Mesendoderm (in vitro differentiated cells): Measurements from ENCODE around the gene RAB29.

ENCODE experiments used
- DNase-seq: peaks from one replicate; pipeline ENCODE4 v3.0.0; 2013
- H2AK5ac ChIP-seq: 2 replicates; pipeline ENCODE4 v1.6.1; 2013; ENCODE audit warnings: low read length, inconsistent platforms
- H2BK120ac ChIP-seq: 2 replicates; pipeline ENCODE4 v1.6.1; 2013; ENCODE audit warnings: low read depth, mild to moderate bottlenecking, low read length, moderate library complexity, mixed read lengths
- H2BK15ac ChIP-seq: replicated peaks from 2 replicates; pipeline ENCODE4 v1.6.1; 2013; ENCODE audit warnings: low read depth, mild to moderate bottlenecking, moderate library complexity
- H2BK5ac ChIP-seq: 2 replicates; pipeline ENCODE4 v1.6.1; 2013; ENCODE audit warnings: low read length, inconsistent platforms
- H3K18ac ChIP-seq: 2 replicates; pipeline ENCODE4 v1.6.1; 2013; ENCODE audit warnings: mild to moderate bottlenecking, low read length, mixed read lengths
- H3K23ac ChIP-seq: one replicate; pipeline ENCODE4 v1.6.1; 2013; ENCODE audit warnings: low read length
- H3K27ac ChIP-seq: 2 replicates; pipeline ENCODE4 v1.5.1; 2013; ENCODE audit warnings: low read depth, mild to moderate bottlenecking, inconsistent platforms, low read length, moderate library complexity
- H3K27me3 ChIP-seq: 2 replicates; pipeline ENCODE4 v1.6.1; 2013; ENCODE audit warnings: low read length, control low read depth, mild to moderate bottlenecking, inconsistent platforms; ENCODE audit not compliant: insufficient read depth, poor library complexity
- H3K36me3 ChIP-seq: 2 replicates; pipeline ENCODE4 v1.6.1; 2013; ENCODE audit warnings: low read length, inconsistent platforms; ENCODE audit not compliant: control insufficient read depth, insufficient read depth
- H3K4ac ChIP-seq: one replicate; pipeline ENCODE4 v1.6.1; 2013; ENCODE audit warnings: low read depth, mild to moderate bottlenecking, low read length, moderate library complexity
- H3K4me1 ChIP-seq: 2 replicates; pipeline ENCODE4 v1.6.1; 2013; ENCODE audit warnings: low read depth, low read length, inconsistent platforms; ENCODE audit not compliant: control insufficient read depth
- H3K4me2 ChIP-seq: 2 replicates; pipeline ENCODE4 v1.6.1; 2013; ENCODE audit warnings: low read length
- H3K4me3 ChIP-seq: 2 replicates; pipeline ENCODE4 v1.5.1; 2013; ENCODE audit warnings: mild to moderate bottlenecking, low read length
- H3K56ac ChIP-seq: one replicate; pipeline ENCODE4 v1.6.1; 2013; ENCODE audit warnings: low read length
- H3K79me1 ChIP-seq: 2 replicates; pipeline ENCODE4 v1.6.1; 2013; ENCODE audit warnings: low read length, inconsistent platforms
- H3K79me2 ChIP-seq: 2 replicates; pipeline ENCODE4 v1.6.1; 2013; ENCODE audit warnings: mild to moderate bottlenecking, low read length; ENCODE audit not compliant: control insufficient read depth, insufficient read depth
- H3K9ac ChIP-seq: 2 replicates; pipeline ENCODE4 v1.6.1; 2013; ENCODE audit warnings: low read length, inconsistent platforms
- H4K5ac ChIP-seq: one replicate; pipeline ENCODE4 v1.6.1; 2013; ENCODE audit warnings: low read length
- H4K8ac ChIP-seq: one replicate; pipeline ENCODE4 v1.6.1; 2013; ENCODE audit warnings: low read depth, mild to moderate bottlenecking, control low read depth, low read length, moderate library complexity
- WGBS: extraction: QIAGEN DNeasy Blood & Tissue Kit; methylation state at CpG from one replicate; pipeline ENCODE4 v1.1.7; 2013; ENCODE audit warnings: low lambda C conversion rate, missing lambda C conversion rate; ENCODE audit not compliant: insufficient coverage; ENCODE audit errors: extremely low coverage; 5-methylcytosine and 5-hydroxymethylcytosine counted together

Gene RAB29

GRCh38 chr1:205785446-205785845 is 10.2 kb upstream of the RAB29 start:
- Histone ChIP-seq H3K4ac (no peak overlapping the region), H2AK5ac (no peak overlapping the region), H3K4me2 (no peak overlapping the region), H3K18ac (no peak overlapping the region), H4K8ac (no peak overlapping the region), H3K23ac (no peak overlapping the region), H2BK120ac (no peak overlapping the region), H3K27ac (no peak overlapping the region), H3K79me2 (no peaks in the 10 kb centered on the region), H3K36me3 (no peaks in the 10 kb centered on the region), H3K27me3 (no peaks in the 10 kb centered on the region), H2BK15ac (no peak overlapping the region), H3K79me1 (no peaks in the 10 kb centered on the region), H3K4me3 (no peak overlapping the region), H3K9ac (no peak overlapping the region), H3K4me1 (no peaks in the 10 kb centered on the region), H3K56ac (no peak overlapping the region), H2BK5ac (no peak overlapping the region), H4K5ac (no peak overlapping the region)
- DNase-seq = no peak
- WGBS = no CpG with 5 or more reads among the region's 9 CpGs

GRCh38 chr1:205783904-205784303 is 8.6 kb upstream of the RAB29 start:
- no peak for DNase-seq
- H3K79me2 ChIP-seq = no peaks in the 10 kb centered on the region
- no peaks in the 10 kb centered on the region for H3K36me3 ChIP-seq
- H3K27me3 ChIP-seq = no peaks in the 10 kb centered on the region
- H3K18ac ChIP-seq = no peak overlapping the region
- WGBS = no CpG with 5 or more reads among the region's 4 CpGs
- H3K23ac ChIP-seq = no peak overlapping the region
- H3K27ac ChIP-seq = no peak overlapping the region
- no peak overlapping the region for H2BK120ac ChIP-seq
- H4K8ac ChIP-seq = no peak overlapping the region
- H3K4ac ChIP-seq = no peak overlapping the region
- H2BK15ac ChIP-seq = no peak overlapping the region
- H3K4me1 ChIP-seq = no peaks in the 10 kb centered on the region
- H3K4me3 ChIP-seq = no peak overlapping the region
- no peak overlapping the region for H3K4me2 ChIP-seq
- H2AK5ac ChIP-seq = no peak overlapping the region
- no peak overlapping the region for H2BK5ac ChIP-seq
- H3K56ac ChIP-seq = no peak overlapping the region
- H3K79me1 ChIP-seq = no peaks in the 10 kb centered on the region
- no peak overlapping the region for H3K9ac ChIP-seq
- no peak overlapping the region for H4K5ac ChIP-seq

- Histone ChIP-seq H3K79me2 (no peaks in the 10 kb centered on the region), H3K4me2 (no peak overlapping the region), H3K79me1 (no peaks in the 10 kb centered on the region), H3K27ac (no peak overlapping the region), H3K4me1 (no peaks in the 10 kb centered on the region), H2AK5ac (no peak overlapping the region), H3K27me3 (no peaks in the 10 kb centered on the region), H4K5ac (no peak overlapping the region), H4K8ac (no peak overlapping the region), H3K56ac (no peak overlapping the region), H3K36me3 (no peaks in the 10 kb centered on the region), H2BK15ac (no peak overlapping the region), H3K4ac (no peak overlapping the region), H3K9ac (no peak overlapping the region), H2BK5ac (no peak overlapping the region), H3K23ac (no peak overlapping the region), H2BK120ac (no peak overlapping the region), H3K18ac (no peak overlapping the region), H3K4me3 (no peak overlapping the region)
- no peak for DNase-seq
Measured at GRCh38 chr1:205783433-205783795, 8.1 kb upstream of the RAB29 start.

GRCh38 chr1:205782627-205783432 is 7.5 kb upstream of the RAB29 start:
- no peak for DNase-seq
- Histone ChIP-seq H3K36me3 (no peaks in the 10 kb centered on the region), H4K8ac (no peak overlapping the region), H2BK15ac (no peak overlapping the region), H3K18ac (no peak overlapping the region), H2AK5ac (no peak overlapping the region), H3K56ac (no peak overlapping the region), H3K4me1 (no peaks in the 10 kb centered on the region), H3K79me2 (no peaks in the 10 kb centered on the region), H3K23ac (no peak overlapping the region), H3K4me3 (no peak overlapping the region), H2BK5ac (no peak overlapping the region), H3K27ac (no peak overlapping the region), H3K79me1 (no peaks in the 10 kb centered on the region), H3K27me3 (no peaks in the 10 kb centered on the region), H3K4me2 (no peak overlapping the region), H4K5ac (no peak overlapping the region), H3K9ac (no peak overlapping the region), H2BK120ac (no peak overlapping the region), H3K4ac (no peak overlapping the region)
- no CpG with 5 or more reads among the region's 4 CpGs for WGBS

GRCh38 chr1:205780335-205780734 is 5.1 kb upstream of the RAB29 start:
- no peaks in the 10 kb centered on the region for H3K79me1 ChIP-seq
- H3K27me3 ChIP-seq = no peaks in the 10 kb centered on the region
- no peak overlapping the region for H3K4me3 ChIP-seq
- H3K79me2 ChIP-seq = no peaks in the 10 kb centered on the region
- no peak overlapping the region for H3K27ac ChIP-seq
- no peak overlapping the region for H3K18ac ChIP-seq
- WGBS = no CpG with 5 or more reads among the region's 5 CpGs
- no peak overlapping the region for H2BK120ac ChIP-seq
- H3K4me2 ChIP-seq = no peak overlapping the region
- no peaks in the 10 kb centered on the region for H3K4me1 ChIP-seq
- no peak overlapping the region for H4K5ac ChIP-seq
- H3K4ac ChIP-seq = no peak overlapping the region
- no peak overlapping the region for H3K23ac ChIP-seq
- no peak overlapping the region for H2BK15ac ChIP-seq
- H2AK5ac ChIP-seq = no peak overlapping the region
- no peaks in the 10 kb centered on the region for H3K36me3 ChIP-seq
- H3K56ac ChIP-seq = no peak overlapping the region
- H3K9ac ChIP-seq = no peak overlapping the region
- H4K8ac ChIP-seq = no peak overlapping the region
- DNase-seq = no peak
- no peak overlapping the region for H2BK5ac ChIP-seq

- H3K23ac ChIP-seq = no peak overlapping the region
- no peaks in the 10 kb centered on the region for H3K79me2 ChIP-seq
- no peak overlapping the region for H3K4ac ChIP-seq
- H2BK15ac ChIP-seq = no peak overlapping the region
- no peak overlapping the region for H3K9ac ChIP-seq
- H3K4me3 ChIP-seq = no peak overlapping the region
- peaks cover 3% of the 10 kb centered on the region for H3K27me3 ChIP-seq
- H3K4me1 ChIP-seq = no peaks in the 10 kb centered on the region
- no peak overlapping the region for H3K4me2 ChIP-seq
- H3K18ac ChIP-seq = no peak overlapping the region
- H4K5ac ChIP-seq = no peak overlapping the region
- no peak overlapping the region for H3K27ac ChIP-seq
- no peak overlapping the region for H3K56ac ChIP-seq
- no peak overlapping the region for H2BK5ac ChIP-seq
- no peak overlapping the region for H2BK120ac ChIP-seq
- H3K36me3 ChIP-seq = no peaks in the 10 kb centered on the region
- no CpG with 5 or more reads among the region's 2 CpGs for WGBS
- no peak overlapping the region for H4K8ac ChIP-seq
- DNase-seq = no peak
- no peaks in the 10 kb centered on the region for H3K79me1 ChIP-seq
- no peak overlapping the region for H2AK5ac ChIP-seq
Measured at GRCh38 chr1:205777994-205778393, 2.7 kb upstream of the RAB29 start.
